OCI-M2 (cell line): Measurements from ENCODE around the gene CLRN1.
"Not testable (repeated sequence)": the region's sequence is repeated elsewhere in the genome, so short reads cannot be mapped to it uniquely, and the experiment has no call there.

Experiments used
- DNase-seq: peaks from one replicate; lab custom pipeline; 2025; ENCODE audit not compliant: unreplicated experiment; lab: John Stamatoyannopoulos, UW

CLRN1 gene, protein sequence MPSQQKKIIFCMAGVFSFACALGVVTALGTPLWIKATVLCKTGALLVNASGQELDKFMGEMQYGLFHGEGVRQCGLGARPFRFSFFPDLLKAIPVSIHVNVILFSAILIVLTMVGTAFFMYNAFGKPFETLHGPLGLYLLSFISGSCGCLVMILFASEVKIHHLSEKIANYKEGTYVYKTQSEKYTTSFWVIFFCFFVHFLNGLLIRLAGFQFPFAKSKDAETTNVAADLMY

DNA sequence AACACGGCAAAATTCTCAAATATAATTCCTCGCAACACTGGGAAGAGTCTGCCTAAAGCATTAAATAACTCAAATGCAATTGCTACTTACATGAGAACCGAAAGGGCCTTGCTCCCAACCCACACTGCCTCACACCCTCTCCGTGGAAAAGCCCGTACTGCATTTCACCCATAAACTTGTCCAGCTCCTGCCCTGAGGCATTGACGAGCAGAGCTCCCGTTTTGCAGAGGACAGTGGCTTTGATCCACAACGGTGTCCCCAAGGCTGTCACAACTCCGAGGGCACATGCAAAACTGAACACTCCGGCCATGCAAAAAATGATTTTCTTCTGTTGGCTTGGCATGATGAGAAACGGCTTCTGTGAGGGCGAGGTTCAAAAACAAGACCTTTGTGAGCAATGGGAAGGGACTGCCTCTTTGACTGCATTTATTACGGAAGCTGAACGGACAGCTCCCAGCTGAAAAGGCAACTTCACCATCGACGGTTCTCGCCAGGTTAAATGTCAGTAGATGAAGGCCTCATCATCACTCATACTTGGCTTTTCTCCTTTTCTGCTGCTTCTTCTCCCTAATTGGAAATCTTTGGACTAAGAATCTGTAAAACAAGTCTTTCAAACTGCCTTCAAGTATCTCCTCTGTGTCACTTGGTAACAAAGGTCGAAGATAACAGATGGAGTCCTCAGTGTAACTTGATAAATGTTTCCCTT lies at the start of gene CLRN1:
Gene CLRN1, minus strand, starts transcription at position 362 of the 706 bp plus-strand sequence. Its CDS starts 19 bp downstream, at position 343.
- no peak for DNase-seq

DNA sequence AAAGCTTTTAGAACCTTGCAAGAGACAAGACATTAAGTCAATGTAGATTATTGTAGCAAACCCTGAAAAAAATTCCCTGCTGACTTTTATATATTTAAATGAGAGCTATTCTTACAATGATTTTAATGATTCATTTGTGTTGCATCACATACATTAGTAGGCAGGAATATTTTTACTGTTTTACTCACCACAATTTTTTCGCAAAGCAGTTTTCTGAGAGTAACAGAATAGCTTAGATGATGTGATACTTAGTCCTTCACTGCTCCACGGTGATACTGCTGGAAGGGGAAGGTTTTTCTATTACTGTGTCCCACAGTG lies 43.9 kb upstream of the CLRN1 start:
- no peak for DNase-seq

DNA sequence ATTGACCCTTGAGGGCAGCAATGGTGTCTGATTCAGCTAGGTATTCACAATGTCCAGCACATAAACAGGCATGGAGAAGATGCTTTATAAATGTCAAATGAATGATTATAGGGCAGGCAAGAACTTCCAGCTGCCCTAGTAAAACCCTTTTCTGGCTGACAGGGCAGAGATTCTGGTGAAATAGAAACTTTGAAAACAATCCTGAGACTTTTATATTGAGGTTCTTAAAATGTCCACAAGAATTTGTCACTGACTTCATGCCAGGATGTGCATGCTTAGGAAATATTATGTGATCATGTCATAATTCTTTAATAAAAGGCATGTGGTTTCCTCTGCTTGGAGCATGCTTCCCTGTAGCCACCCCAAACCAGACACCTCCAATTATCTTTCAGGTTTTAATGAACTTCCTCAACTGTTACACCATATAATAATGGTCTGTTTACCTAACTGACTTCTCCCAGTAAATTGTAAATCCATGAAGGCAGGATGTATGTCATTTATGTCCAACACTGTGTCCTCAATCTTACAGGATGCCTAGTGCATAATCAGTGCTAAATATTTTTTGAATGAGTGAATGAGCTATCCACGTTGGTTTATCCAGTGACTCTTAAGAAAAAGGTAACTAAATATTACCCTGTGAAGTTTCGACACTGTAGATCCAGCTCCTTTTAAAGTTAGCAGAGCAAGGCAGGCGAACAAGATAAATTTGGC lies 43.4 kb upstream of the CLRN1 start:
- DNase-seq: no peak

DNA sequence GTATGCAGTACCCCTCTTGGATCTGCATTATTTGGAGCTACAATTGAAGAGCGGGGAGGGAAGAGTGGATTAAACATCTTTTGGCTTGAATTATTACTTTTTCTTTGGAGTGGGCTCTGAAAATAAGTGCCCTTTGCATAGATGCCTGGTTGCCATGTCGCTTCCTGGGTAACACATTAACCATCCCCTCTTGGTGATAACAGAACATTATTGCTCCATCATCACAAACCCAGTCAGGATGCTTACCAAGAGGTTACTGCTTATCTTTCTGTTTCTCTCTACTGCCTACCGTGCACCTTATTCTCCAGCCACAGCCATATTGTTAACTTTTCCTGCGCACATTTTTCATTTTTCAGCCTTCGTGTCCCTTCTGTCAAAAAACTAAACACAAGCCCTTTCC lies 42.7 kb upstream of the CLRN1 start:
- no peak for DNase-seq

DNA sequence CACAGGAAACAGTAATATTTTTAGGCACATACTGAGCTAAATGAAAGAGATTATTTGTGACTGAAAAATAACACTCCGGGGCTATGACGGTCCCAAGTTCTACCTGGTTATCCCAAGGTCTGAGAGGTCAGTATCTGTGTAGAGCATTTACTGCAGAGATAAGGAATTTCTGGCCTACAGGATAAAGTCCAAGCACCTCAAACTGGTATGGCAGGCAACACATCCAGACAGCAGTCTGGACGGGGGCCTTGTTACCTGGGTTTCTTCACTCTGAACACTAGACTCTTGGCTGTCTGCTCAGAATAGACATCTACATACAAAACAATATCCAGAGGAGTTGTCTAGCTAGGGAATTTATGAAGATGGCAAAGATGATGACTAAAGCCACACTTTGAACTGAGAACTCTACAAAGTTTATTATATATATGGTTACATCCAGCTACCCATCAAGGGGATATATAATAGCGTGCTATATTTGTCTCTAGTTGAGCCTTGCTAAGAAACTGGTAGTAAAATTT lies 42.0 kb upstream of the CLRN1 start:
- no peak for DNase-seq

DNA sequence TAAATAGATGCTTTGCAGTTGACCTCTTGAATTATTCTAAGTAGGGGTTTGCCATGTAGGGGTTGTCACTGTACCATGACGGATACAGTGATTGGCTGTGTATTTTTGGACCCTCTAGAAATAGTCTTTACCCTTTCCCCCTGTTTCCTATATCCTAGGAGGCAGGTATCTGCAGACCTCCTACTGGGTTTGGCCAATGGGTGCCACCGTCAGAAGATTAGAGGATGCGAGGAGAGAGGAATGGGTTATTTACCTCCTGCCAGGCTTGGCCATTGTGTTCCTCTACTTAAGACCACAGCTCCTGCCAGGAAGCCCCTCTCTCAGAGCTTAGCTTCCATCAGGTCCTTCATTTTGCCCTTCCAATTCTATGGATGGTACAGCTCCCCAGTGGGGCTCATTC lies 40.2 kb upstream of the CLRN1 start:
- no peak for DNase-seq

DNA sequence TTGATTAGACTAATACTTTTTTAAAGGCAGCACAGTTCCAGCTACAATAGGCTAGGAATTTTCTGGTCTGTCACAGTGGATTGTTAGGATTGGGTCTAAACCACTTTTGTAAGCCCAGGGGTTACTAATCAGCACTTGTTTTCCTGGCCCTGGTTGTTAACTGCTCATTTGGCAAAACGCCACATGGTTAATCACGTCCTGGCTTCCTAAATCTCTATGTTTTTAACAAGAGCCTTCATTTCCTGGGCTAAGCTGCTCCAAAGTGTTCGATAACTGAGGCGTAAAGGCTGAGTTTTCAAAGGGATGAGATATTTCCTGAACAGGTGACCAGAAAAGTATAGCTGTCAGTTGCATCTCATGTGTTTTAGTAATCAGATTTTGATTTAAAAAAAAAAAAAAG lies 38.9 kb upstream of the CLRN1 start:
- no peak for DNase-seq

DNA sequence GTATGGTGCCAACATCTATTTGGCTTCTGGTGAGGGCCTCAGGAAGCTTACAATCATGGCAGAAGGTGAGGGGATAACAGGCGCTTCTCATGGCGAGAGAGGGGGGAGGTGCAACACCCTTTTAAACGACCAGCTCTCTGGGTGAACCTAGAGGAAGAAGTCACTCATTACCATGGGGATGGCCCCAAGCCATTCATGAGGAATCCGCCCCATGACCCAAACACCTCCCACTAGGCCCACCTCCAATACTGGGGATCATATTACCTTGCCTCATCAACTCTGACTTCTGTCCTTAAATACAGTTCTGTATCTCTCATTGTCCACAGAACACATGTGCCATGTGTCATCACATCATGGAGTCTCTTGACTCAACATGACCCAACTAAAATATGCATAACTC lies 37.5 kb upstream of the CLRN1 start:
- DNase-seq: no peak

DNA sequence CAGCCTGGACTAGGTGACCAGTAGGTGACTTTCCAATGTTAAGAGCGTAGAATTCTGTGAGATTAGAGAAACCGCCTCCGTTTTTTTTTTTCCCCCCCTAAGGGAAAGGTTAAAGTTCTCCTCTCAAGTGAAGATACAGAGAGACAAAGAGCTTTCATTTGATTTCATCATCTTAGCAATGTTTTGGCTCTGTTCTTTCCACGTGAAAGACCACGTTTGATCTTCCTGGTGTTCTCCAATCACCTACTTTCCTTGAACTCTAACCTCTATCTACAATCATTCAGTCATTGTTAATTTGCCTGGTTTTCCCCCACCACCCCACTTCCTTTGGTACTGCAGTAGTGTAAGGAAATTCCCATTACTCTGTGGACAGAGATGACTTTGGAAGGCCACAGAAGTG lies 36.9 kb upstream of the CLRN1 start:
- no peak for DNase-seq

DNA sequence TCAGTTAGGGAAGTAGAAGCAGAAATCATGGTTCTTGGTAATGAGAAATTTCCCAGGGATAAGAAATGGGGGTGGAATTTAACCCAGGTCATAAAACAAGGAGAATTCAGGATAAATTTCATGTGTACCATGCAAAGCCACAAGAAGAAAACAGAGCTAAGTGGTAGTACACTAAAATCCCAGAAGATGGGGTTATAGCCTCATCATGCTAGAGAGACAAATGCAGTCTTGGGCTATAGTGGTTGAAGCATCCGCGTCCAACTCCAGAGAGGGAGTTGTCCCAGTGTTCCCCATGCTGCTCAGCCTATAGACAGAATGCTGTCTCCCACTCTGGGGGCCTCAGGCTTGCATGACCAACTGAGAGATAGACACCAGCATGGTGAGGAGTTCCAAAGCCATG lies 36.2 kb upstream of the CLRN1 start:
- no peak for DNase-seq

DNA sequence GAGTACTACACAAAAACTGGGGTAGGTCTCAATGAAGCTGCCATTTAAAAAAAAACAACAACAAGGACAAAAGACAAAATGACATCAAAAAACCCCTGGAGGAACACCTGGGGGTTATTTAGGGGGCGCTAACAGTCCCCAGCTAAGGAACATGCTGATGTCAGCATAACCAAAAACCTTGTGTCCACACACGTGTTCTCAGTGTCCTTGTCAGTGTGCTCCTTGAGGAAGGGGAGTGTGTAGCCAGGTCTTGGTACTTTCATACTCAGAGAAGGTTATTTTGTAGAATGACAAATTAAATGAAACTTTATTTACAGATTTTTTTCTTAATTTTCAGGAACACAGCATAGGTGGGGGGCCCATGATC lies 31.2 kb upstream of the CLRN1 start:
- no peak for DNase-seq

DNA sequence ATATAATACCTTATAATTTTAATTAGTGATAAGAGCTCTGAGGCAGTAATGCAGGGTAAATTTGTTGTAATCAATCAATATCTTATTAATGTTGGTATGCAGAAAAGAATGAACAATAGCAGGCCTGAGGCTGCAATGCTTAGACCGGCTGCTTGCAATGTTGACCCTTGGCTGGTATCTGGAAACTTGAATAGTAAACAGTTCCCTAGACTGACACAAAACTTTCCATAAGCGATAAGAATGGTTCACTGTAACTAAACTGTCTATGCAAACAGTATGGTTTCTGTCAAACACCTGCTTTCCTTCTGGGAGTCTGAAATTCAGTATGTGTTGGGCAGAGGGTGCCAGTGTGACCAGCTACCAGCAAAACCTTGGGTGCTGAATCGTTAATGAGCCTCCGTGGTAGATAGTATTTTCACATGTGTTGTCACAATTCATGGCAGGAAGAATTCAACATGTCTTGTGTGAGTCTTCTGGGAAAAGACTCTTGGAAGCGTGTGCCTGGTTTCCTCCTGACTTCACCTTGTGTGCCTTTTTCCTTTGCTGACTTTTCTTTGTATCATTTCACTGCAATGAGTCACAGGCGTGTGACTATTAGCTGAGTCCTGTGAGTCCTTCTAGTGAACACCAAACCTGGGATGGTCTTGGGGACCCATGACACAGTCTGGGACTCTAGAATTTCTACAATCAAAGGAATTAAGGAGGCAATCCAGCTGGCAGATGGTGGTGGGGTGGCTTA lies 30.7 kb upstream of the CLRN1 start:
- DNase-seq: no peak

DNA sequence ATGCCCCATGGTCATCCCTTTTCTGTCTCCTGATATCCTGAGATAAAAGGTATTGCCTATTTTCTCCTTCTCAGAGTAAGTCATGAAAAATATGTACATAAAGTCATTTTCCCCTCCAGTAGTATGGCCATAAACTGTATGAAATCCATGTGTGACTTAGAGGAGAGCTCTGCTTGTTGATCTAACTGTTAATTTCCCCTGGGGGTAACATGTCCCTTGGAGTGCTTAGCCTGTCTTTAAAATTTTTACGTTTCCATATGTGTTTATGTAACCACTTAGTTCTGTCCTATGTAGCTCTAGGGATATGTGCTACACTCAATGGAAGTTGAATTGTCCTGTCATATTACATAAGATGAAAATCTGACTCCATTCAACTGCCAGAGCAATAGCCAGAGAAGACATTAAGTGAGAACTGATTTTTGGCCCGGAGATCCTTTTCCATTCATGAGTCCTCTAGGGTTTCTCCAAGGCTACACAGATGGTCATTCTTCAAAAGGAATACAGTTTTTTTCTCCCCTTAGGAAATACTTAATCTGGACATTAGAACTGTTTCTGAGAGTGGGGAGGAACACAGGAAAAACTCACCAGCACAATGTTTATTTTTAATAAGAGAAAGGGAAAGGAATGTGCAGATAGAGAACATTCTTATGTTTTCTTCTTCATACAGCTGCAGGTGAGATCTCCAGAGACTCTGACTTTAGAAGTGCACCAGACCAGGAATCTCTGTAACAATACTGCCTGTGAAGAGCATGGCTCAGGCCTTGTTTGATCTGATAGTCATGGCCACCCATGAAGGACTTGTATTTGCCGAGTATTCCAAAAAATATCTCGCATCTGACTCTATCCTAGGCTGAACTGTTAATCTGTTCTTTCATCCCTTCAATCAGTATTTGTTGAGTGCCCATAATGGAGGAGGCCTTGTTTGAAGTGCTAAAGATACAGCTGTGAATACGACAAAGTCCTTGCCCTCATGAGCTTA lies 29.8 kb upstream of the CLRN1 start:
- no peak for DNase-seq

DNA sequence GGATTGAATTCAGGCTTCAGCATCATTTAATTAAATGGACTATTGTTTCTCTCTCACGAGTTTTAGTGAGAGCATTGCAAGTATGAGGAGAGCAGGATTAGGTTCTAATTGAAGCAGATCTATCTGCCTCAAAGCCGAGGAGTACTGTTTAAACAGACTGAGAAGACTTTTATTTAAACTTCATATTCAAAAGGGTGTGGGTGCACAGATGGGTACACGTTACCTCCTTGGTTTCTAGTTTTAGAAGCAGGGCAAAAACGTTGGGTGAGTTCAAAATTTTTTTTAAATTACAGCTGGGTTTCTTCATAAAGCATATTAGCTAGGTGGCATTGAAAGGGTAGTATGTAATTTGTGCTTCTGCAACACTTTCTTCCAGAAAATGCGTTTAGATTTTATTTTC lies 26.5 kb upstream of the CLRN1 start:
- no peak for DNase-seq

DNA sequence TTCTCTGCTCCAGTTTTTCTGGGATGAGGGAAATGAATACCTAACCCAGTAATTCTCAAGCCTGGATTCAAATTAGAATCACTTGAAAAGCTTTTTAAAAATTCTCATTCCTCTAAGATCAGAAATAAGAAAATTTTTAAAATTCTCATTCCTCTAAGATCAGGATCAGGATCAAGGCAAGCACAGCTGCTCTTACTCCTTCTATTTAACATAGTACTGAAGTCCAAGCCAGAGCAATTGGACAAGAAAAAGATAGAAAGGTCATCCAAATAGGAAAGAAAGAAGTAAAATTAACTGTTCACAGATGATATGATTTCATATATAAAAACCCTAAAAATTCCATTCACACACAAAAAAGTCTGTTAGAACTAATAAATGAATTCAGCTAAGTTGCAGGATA lies 24.2 kb upstream of the CLRN1 start:
- DNase-seq: no peak

DNA sequence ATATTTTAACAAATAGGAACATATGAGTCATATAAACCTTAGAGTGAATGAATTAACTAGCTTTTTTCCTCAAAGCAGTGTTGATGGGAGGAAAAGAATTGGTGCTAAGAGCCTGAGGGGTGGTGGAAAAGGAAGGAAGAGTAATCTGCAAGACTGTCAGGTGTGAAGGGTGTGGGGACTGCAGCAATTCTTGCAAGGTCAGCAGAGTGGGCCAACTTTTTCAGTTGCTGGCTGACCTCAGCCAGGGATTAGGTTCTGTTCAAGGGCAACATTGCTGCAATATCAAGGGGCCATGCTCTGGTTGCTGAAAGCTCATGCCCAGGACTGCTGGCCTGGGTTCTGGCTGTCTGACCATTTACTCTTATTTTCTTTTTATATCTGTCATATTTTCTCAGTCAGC lies 23.0 kb upstream of the CLRN1 start:
- no peak for DNase-seq

DNA sequence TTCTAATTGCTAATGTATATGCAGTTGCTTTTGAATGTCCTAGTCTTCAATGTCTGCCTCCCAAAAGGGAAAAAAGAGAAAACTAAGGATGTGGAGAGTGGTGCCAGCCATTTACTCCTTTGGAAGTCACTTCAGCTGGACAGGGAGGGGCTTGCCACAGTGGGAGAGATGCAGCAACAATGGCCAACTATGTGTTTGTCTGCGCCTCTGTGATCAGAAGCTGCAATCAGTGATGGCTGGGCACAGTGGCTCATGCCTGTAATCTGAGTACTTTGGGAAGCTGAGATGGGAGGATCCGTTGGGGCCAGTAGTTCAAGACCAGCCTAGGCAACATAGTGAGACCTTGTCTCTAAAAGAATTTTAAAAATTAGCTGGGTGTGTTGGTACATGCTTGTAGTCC lies 16.7 kb upstream of the CLRN1 start:
- DNase-seq: no peak

DNA sequence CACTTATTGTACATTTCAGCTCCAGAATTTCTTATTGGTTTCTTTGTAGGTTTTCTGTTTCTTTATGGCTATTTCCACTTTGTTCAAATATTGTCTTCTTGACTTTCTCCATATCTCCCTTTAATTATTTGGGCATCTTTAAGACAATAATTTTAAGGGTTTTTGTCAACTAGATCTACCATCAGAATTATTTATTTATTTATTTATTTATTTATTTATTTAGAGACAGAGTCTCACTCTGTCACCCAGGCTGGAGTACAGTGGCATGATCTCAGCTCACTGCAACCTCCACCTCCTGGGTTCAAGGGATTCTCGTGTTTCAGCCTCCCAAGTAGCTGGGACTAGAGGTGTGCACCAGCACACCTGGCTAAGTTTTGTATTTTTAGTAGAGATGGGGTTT lies 15.9 kb upstream of the CLRN1 start:
- DNase-seq: not testable (repeated sequence)

DNA sequence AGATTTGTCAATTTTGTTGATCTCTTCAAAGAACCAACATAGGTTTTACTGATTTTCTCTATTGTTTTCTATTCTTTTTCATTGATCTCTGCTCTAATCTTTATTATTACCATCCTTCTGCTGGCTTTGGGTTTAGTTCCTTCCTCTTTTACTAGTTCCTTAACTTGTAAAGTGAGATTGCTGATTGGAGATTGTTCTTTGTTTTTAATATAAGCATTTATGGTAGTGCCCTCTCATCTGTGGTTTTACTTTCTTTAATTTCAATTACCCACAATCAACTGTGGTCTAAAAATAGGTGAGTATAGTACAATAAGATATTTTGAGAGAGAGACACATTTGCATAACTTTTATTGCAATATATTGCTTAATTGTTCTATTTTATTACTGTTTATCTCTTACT lies 13.2 kb upstream of the CLRN1 start:
- no peak for DNase-seq

DNA sequence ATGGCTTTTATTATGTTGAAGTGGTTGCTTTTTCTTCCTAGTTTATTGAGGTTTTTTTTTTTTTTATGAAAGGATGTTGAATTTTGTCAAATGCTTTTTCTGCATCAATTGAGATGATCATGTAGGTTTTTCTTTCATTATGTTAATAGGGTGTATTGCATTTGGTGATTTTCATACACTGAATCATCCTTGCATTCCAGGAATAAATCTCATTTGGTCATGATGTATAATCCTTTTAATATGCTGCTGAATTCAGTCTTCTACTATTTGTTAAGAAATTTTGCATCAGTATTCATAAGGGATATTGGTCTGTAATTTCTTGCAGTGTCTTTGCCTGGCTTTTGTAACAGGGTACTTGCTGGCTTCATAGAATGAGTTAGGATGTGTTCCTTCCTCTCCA lies 11.5 kb upstream of the CLRN1 start:
- no peak for DNase-seq
